ENCODE measurements around the gene ZNF664.

ZNF664 gene

DNA sequence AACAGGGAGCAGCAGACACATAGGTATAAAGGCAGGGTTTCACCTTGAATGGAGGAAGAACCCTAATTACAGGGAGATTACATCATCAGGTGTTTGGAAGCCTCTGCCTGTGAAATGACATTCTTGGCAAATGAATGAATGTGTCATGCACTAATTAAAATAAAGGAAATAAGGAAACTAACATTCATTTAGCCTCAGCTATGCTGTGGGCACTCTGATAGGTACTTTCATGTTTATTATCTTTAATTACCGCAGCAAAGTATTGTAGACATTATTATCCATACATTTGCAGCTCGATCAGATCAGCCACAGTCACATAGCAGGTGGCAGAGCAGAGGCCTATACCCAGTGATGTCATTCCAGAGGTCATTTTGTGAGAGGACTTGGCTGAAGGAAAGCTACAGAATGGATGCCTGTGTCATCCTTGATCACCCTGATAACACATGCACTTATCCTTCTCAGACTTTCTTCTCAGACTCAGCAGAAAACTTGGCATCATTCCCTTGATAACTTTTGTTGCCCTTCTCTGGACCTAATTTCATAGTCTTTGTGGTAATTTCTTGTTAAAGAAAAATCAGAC is 18.4 kb downstream of the ZNF664 start:
- no peak overlapping the region for H3K14ac ChIP-seq (ENCODE audit: low read length)
- no CpG with 5 or more reads among the region's 2 CpGs for WGBS (ENCODE audit: extremely low coverage, insufficient coverage, insufficient read length)
- H3K9me3 ChIP-seq (ENCODE audit: insufficient read depth, low read depth, low read length): no peaks in the 10 kb centered on the region
- no peak overlapping the region for H3K27ac ChIP-seq (ENCODE audit: low read depth, low read length)
- no peak overlapping the region for H2AK5ac ChIP-seq (ENCODE audit: low read length)
- H3K23ac ChIP-seq (ENCODE audit: low read length): no peak overlapping the region
- H4K12ac ChIP-seq (ENCODE audit: low read depth, low read length): no peak overlapping the region
- peaks cover 4 to 11% of the 10 kb centered on the region in 2 experiments for H3K4me1 ChIP-seq (ENCODE audit: control insufficient read depth in 1 of 2, insufficient read depth in 2 of 2, low read length in 2 of 2)
- H4K8ac ChIP-seq (ENCODE audit: low read depth, low read length): no peak overlapping the region
- no peaks in the 10 kb centered on the region for H3K79me1 ChIP-seq (ENCODE audit: low read length)
- no peak overlapping the region for H4K91ac ChIP-seq (ENCODE audit: low read depth, low read length)
- no peak overlapping the region for H2BK5ac ChIP-seq (ENCODE audit: low read depth, low read length, poor library complexity)
- H3K36me3 ChIP-seq (ENCODE audit: control insufficient read depth in 1 of 2, insufficient read depth in 2 of 2, low read length in 2 of 2): peaks cover 6 to 22% of the 10 kb centered on the region in 2 experiments
- H3K4me3 ChIP-seq (ENCODE audit: low read depth, low read length): no peak overlapping the region
- no peak for DNase-seq
- H2BK120ac ChIP-seq (ENCODE audit: insufficient read depth, low read length, poor library complexity): no peak overlapping the region
- H3K27me3 ChIP-seq (ENCODE audit: insufficient read depth, low read length): no peaks in the 10 kb centered on the region
- H3K79me2 ChIP-seq (ENCODE audit: control insufficient read depth, insufficient read depth, low read length, poor library complexity): no peaks in the 10 kb centered on the region
- no peak overlapping the region for H3K4me2 ChIP-seq (ENCODE audit: low read length)
- H3K9ac ChIP-seq (ENCODE audit: low read length): no peak overlapping the region
- H3K18ac ChIP-seq (ENCODE audit: low read length): no peak overlapping the region
- no peak overlapping the region for H3K4ac ChIP-seq (ENCODE audit: low read depth, low read length)
- no peak overlapping the region for H2AFZ ChIP-seq (ENCODE audit: insufficient read depth, low read length, poor library complexity)
- no peak overlapping the region for H2BK12ac ChIP-seq (ENCODE audit: low read length)

GRCh38 chr12:123992118-123992825 is 19.3 kb downstream of the ZNF664 start:
- no CpG with 5 or more reads among the region's 8 CpGs for WGBS (ENCODE audit: extremely low coverage, insufficient coverage, insufficient read length)

DNA sequence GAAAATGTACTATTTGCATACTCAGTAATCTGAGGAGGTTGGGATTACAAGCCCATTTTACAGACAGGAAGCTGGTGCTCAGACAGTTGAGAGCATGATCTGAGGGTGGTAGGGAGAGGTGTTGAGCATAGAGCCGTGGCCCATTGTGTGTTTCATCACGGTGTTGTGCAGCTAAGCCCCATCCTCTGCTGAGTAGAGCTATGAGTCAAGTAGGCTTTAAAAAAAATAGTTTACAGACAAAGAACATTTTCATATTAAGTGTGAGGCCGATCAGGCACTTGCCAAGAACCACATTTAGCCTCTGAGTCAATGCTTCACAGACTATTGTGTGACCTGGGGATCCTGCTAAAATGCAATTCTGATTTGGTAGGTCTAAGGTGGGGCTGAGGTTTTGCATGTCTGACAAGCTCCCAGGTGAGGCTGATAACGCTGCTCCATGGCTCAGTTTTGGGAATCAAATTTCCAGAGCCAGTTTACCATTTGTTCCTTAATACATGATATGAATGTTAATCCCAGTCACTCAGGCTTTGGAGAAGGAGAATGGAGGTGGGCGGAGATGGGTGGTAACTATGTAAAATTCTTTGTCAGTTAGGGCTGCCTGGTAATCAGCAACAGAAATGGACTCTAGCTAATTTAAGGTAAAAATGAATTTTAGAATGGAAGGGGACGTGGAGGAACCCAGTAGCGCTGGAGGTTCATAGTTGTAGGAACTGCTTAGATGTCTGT is 22.2 kb downstream of the ZNF664 start:
- Histone ChIP-seq H3K27me3 (ENCODE audit: insufficient read depth, low read length) (no peaks in the 10 kb centered on the region), H3K14ac (ENCODE audit: low read length) (no peak overlapping the region), H2AK5ac (ENCODE audit: low read length) (no peak overlapping the region), H4K8ac (ENCODE audit: low read depth, low read length) (no peak overlapping the region), H3K23ac (ENCODE audit: low read length) (no peak overlapping the region), H3K18ac (ENCODE audit: low read length) (no peak overlapping the region), H3K79me2 (ENCODE audit: control insufficient read depth, insufficient read depth, low read length, poor library complexity) (no peaks in the 10 kb centered on the region), H4K91ac (ENCODE audit: low read depth, low read length) (no peak overlapping the region), H2BK120ac (ENCODE audit: insufficient read depth, low read length, poor library complexity) (no peak overlapping the region), H3K36me3 (ENCODE audit: control insufficient read depth in 1 of 2, insufficient read depth in 2 of 2, low read length in 2 of 2) (peaks cover 4 to 14% of the 10 kb centered on the region in 2 experiments), H2BK12ac (ENCODE audit: low read length) (no peak overlapping the region), H2BK5ac (ENCODE audit: low read depth, low read length, poor library complexity) (no peak overlapping the region), H3K4me2 (ENCODE audit: low read length) (no peak overlapping the region), H3K4ac (ENCODE audit: low read depth, low read length) (no peak overlapping the region), H3K9me3 (ENCODE audit: insufficient read depth, low read depth, low read length) (no peaks in the 10 kb centered on the region), H4K12ac (ENCODE audit: low read depth, low read length) (no peak overlapping the region), H2AFZ (ENCODE audit: insufficient read depth, low read length, poor library complexity) (no peak overlapping the region), H3K4me3 (ENCODE audit: low read depth, low read length) (no peak overlapping the region), H3K79me1 (ENCODE audit: low read length) (no peaks in the 10 kb centered on the region), H3K27ac (ENCODE audit: low read depth, low read length) (no peak overlapping the region), H3K9ac (ENCODE audit: low read length) (no peak overlapping the region), H3K4me1 (ENCODE audit: control insufficient read depth in 1 of 2, insufficient read depth in 2 of 2, low read length in 2 of 2) (peaks cover 7 to 30% of the 10 kb centered on the region in 2 experiments)
- WGBS (ENCODE audit: extremely low coverage, insufficient coverage, insufficient read length): no CpG with 5 or more reads among the region's 7 CpGs
- DNase-seq: no peak

More at GRCh38 chr12:123992118-123992825, 19.3 kb downstream of the ZNF664 start:
- no peak overlapping the region for H3K4ac ChIP-seq (ENCODE audit: low read depth, low read length)
- no peak overlapping the region for H3K4me3 ChIP-seq (ENCODE audit: low read depth, low read length)
- no peak overlapping the region for H2AK5ac ChIP-seq (ENCODE audit: low read length)
- no peak overlapping the region for H3K14ac ChIP-seq (ENCODE audit: low read length)
- no peak overlapping the region for H2BK120ac ChIP-seq (ENCODE audit: insufficient read depth, low read length, poor library complexity)
- H3K18ac ChIP-seq (ENCODE audit: low read length): no peak overlapping the region
- H3K9me3 ChIP-seq (ENCODE audit: insufficient read depth, low read depth, low read length): no peaks in the 10 kb centered on the region
- H3K4me1 ChIP-seq (ENCODE audit: control insufficient read depth in 1 of 2, insufficient read depth in 2 of 2, low read length in 2 of 2): peaks cover 7 to 17% of the 10 kb centered on the region in 2 experiments
- no peak overlapping the region for H3K4me2 ChIP-seq (ENCODE audit: low read length)
- H4K12ac ChIP-seq (ENCODE audit: low read depth, low read length): no peak overlapping the region
- H3K36me3 ChIP-seq (ENCODE audit: control insufficient read depth in 1 of 2, insufficient read depth in 2 of 2, low read length in 2 of 2): peaks cover 6 to 20% of the 10 kb centered on the region in 2 experiments
- H3K23ac ChIP-seq (ENCODE audit: low read length): no peak overlapping the region
- H3K9ac ChIP-seq (ENCODE audit: low read length): no peak overlapping the region
- no peak overlapping the region for H3K27ac ChIP-seq (ENCODE audit: low read depth, low read length)
- DNase-seq: no peak
- H4K91ac ChIP-seq (ENCODE audit: low read depth, low read length): no peak overlapping the region
- H4K8ac ChIP-seq (ENCODE audit: low read depth, low read length): no peak overlapping the region
- no peaks in the 10 kb centered on the region for H3K27me3 ChIP-seq (ENCODE audit: insufficient read depth, low read length)
- no peak overlapping the region for H2BK12ac ChIP-seq (ENCODE audit: low read length)
- H2BK5ac ChIP-seq (ENCODE audit: low read depth, low read length, poor library complexity): no peak overlapping the region
- no peaks in the 10 kb centered on the region for H3K79me1 ChIP-seq (ENCODE audit: low read length)
- H2AFZ ChIP-seq (ENCODE audit: insufficient read depth, low read length, poor library complexity): no peak overlapping the region
- no peaks in the 10 kb centered on the region for H3K79me2 ChIP-seq (ENCODE audit: control insufficient read depth, insufficient read depth, low read length, poor library complexity)

GRCh38 chr12:123996581-123996980 is 23.6 kb downstream of the ZNF664 start:
- no peak overlapping the region for H3K18ac ChIP-seq (ENCODE audit: low read length)

More at GRCh38 chr12:123996581-123996980, 23.6 kb downstream of the ZNF664 start:
- Histone ChIP-seq H3K4me1 (ENCODE audit: control insufficient read depth in 1 of 2, insufficient read depth in 2 of 2, low read length in 2 of 2) (peaks cover 7 to 28% of the 10 kb centered on the region in 2 experiments), H3K14ac (ENCODE audit: low read length) (no peak overlapping the region), H3K9me3 (ENCODE audit: insufficient read depth, low read depth, low read length) (no peaks in the 10 kb centered on the region), H3K27me3 (ENCODE audit: insufficient read depth, low read length) (no peaks in the 10 kb centered on the region), H4K12ac (ENCODE audit: low read depth, low read length) (no peak overlapping the region), H3K4ac (ENCODE audit: low read depth, low read length) (no peak overlapping the region), H2BK12ac (ENCODE audit: low read length) (no peak overlapping the region), H4K8ac (ENCODE audit: low read depth, low read length) (no peak overlapping the region), H3K23ac (ENCODE audit: low read length) (no peak overlapping the region), H2AK5ac (ENCODE audit: low read length) (no peak overlapping the region), H3K79me2 (ENCODE audit: control insufficient read depth, insufficient read depth, low read length, poor library complexity) (no peaks in the 10 kb centered on the region), H3K4me3 (ENCODE audit: low read depth, low read length) (no peak overlapping the region), H2BK120ac (ENCODE audit: insufficient read depth, low read length, poor library complexity) (no peak overlapping the region), H3K36me3 (ENCODE audit: control insufficient read depth in 1 of 2, insufficient read depth in 2 of 2, low read length in 2 of 2) (peaks cover 8 to 17% of the 10 kb centered on the region in 2 experiments), H3K4me2 (ENCODE audit: low read length) (no peak overlapping the region), H3K27ac (ENCODE audit: low read depth, low read length) (no peak overlapping the region), H3K9ac (ENCODE audit: low read length) (no peak overlapping the region), H3K79me1 (ENCODE audit: low read length) (no peaks in the 10 kb centered on the region), H2AFZ (ENCODE audit: insufficient read depth, low read length, poor library complexity) (no peak overlapping the region), H4K91ac (ENCODE audit: low read depth, low read length) (no peak overlapping the region), H2BK5ac (ENCODE audit: low read depth, low read length, poor library complexity) (no peak overlapping the region)
- no peak for DNase-seq
- no CpG with 5 or more reads among the region's 6 CpGs for WGBS (ENCODE audit: extremely low coverage, insufficient coverage, insufficient read length)
